ENCODE data around the gene SLC30A1.
"Not testable (repeated sequence)": the region's sequence is repeated elsewhere in the genome, so short reads cannot be mapped to it uniquely, and the experiment has no call there.

Gene SLC30A1

DNA sequence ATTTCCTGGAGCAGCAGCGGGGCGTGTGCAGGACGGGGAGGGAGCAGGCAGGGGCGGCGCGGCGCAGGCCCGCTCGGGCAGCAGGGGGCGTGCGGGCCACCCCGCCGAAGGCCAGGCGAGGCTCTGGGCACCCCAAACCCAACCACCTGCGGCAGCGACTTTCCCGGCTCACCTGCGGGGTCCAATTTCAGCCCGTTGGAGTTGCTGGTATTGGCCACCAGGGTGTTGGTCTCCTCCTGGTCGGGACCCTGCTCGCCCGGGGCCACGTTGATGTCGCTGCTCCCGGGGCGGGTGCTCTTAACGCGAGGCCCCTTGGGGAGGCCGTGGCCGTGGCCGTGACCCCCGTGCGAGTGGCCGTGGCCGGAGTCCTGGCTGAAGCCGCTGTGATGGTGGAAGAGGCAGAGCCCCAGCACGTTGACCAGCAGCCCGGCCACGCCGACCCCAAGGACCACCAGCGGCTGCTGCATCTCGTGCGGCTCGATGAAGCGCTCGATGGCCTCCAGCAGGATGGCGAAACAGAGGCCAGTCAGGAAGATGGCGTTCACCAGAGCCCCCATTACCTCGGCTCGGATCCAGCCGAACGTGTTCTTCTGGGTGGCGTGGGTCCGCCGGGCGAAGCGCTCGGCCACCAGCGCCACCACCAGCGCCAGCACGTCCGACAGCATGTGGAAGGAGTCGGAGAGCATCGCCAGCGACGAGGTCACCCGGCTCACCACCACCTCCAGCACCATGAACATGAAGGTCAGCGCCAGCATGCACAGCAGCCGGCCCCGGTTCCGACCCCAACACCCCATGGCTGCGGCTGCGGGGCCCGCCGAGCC is 932 bp downstream of the SLC30A1 start:
- peak overlapping the region; percentile 83 for H3K4me3 ChIP-seq (ENCODE audit: low read depth, low read length)
- in situ Hi-C loops (cut with HindIII; ENCODE audit: low sequenced_read_pairs) = no loop called here
- no peak for DNase-seq (ENCODE audit: low read depth)
- TF ChIP-seq, protein P1, sequence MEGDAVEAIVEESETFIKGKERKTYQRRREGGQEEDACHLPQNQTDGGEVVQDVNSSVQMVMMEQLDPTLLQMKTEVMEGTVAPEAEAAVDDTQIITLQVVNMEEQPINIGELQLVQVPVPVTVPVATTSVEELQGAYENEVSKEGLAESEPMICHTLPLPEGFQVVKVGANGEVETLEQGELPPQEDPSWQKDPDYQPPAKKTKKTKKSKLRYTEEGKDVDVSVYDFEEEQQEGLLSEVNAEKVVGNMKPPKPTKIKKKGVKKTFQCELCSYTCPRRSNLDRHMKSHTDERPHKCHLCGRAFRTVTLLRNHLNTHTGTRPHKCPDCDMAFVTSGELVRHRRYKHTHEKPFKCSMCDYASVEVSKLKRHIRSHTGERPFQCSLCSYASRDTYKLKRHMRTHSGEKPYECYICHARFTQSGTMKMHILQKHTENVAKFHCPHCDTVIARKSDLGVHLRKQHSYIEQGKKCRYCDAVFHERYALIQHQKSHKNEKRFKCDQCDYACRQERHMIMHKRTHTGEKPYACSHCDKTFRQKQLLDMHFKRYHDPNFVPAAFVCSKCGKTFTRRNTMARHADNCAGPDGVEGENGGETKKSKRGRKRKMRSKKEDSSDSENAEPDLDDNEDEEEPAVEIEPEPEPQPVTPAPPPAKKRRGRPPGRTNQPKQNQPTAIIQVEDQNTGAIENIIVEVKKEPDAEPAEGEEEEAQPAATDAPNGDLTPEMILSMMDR (IDR thresholded peaks at IDR 0.05; ENCODE audit: low read depth, low read length, missing control alignments) = peak; percentile 85

DNA sequence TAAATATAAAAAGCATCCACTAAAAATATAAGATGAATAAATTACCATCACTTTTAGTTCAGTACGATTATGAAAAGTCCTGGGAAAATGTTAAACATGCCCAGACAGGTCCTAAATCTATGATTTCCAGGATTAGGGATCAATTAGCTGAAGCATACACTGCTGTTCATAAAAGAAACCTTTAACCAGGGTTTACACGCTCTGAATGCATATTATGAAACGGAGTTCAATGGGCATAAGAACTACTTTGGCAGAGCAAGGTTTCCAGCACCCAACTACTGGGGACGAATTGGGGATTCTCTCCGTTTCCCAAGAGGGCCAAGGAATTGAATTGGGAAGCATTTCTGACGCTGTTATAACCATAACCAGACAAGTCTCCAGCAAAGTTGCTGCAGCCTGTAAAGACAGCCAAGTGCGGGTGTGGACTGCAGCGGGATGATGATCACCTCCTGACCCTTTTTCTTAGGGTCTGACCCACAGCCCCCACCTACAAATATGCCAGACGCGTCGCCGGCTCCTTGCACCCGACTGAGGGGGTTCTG is 1.6 kb downstream of the SLC30A1 start:
- in situ Hi-C loops (cut with HindIII; ENCODE audit: low sequenced_read_pairs) = no loop called here
- TF ChIP-seq, protein P1 (IDR thresholded peaks at IDR 0.05; ENCODE audit: low read depth, low read length, missing control alignments) = no peak
- DNase-seq (ENCODE audit: low read depth) = no peak
- peak overlapping the region; percentile 83 for H3K4me3 ChIP-seq (ENCODE audit: low read depth, low read length)

DNA sequence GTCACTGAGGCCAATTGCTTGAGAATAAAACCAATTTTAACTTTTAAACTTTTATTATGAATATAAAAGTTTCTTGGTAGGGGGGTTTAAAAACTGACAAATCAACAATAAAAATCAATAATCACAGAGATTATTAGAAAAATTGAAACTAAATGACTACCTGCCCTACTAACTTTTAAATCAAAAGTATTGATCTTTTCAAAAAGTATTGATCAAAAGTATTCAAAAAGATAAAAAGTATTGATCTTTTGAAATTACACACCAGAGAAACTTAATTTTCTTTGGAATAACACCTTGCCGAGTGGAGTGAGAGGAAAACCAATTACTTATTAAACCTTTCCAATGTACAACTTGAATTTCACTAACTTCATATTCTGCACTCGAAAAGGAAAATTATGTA is 2.2 kb downstream of the SLC30A1 start:
- DNase-seq (ENCODE audit: low read depth) = no peak
- TF ChIP-seq, protein P1 (IDR thresholded peaks at IDR 0.05; ENCODE audit: low read depth, low read length, missing control alignments) = no peak
- peak overlapping the region; percentile 83 for H3K4me3 ChIP-seq (ENCODE audit: low read depth, low read length)
- in situ Hi-C loops (cut with HindIII; ENCODE audit: low sequenced_read_pairs) = no loop called here

DNA sequence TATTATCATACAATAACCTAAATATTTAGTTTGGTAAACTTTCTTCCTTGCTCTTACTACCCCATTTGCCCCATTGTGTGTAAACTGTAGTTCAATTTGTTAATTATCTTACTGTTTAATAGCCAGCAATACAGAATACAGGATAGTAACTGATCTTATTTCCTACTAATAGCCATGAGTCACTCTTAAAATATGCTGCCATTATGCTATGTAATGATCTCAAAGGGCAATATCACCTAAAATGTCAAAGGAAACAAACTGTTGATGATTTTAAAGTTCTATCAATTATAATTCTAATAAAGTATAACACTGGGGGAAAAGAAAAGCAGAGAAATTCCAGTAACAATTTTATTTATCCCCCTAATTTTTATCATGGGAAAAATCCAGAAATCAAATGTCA is 4.3 kb downstream of the SLC30A1 start:
- in situ Hi-C loops (cut with HindIII; ENCODE audit: low sequenced_read_pairs) = no loop called here

DNA sequence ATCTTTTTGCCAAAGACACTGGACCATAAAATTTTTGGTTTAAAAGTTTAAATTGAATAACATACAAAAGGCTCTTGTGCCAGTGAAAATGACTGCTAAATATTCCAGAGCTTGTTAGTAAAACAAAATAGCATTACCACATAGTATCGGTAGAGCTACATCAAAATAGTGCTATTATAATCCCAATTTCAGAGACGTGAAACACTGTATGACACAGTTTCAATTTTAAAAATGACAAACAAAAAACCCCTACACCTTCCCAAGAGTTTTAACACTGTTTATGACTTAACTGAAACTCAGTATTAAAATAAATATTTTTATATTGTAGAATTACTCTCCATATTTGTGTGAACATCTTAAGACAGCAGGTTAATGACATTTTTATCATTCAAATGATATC is 7.0 kb downstream of the SLC30A1 start:
- in situ Hi-C loops (cut with HindIII; ENCODE audit: low sequenced_read_pairs) = no loop called here
- DNase-seq (ENCODE audit: low read depth) = no peak
- no peak overlapping the region for H3K4me3 ChIP-seq (ENCODE audit: low read depth, low read length)
- TF ChIP-seq, protein P1 (IDR thresholded peaks at IDR 0.05; ENCODE audit: low read depth, low read length, missing control alignments) = no peak

More for the DNA sequence above, 4.3 kb downstream of the SLC30A1 start:
- no peak overlapping the region for H3K4me3 ChIP-seq (ENCODE audit: low read depth, low read length)
- TF ChIP-seq, protein P1 (IDR thresholded peaks at IDR 0.05; ENCODE audit: low read depth, low read length, missing control alignments) = no peak
- DNase-seq (ENCODE audit: low read depth) = no peak

DNA sequence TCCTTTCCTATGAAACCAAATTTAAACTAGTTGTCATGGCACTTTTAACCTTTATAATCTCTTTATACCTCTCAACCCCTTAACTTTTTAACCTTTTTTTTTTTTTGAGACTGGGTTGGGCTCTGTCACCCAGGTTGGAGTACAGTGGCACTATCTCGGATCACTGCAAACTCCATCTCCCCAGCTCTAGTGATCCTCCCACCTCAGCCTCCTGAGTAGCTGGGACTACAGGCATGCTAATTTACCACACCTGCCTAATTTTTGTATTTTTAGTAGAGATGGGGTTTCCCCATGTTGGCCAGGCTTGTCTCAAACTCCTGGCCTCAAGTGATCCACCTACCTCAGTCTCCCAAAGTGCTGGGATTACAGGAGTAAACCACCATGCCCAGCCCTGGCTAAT is 8.6 kb downstream of the SLC30A1 start:
- in situ Hi-C loops (cut with HindIII; ENCODE audit: low sequenced_read_pairs) = not testable (repeated sequence)

DNA sequence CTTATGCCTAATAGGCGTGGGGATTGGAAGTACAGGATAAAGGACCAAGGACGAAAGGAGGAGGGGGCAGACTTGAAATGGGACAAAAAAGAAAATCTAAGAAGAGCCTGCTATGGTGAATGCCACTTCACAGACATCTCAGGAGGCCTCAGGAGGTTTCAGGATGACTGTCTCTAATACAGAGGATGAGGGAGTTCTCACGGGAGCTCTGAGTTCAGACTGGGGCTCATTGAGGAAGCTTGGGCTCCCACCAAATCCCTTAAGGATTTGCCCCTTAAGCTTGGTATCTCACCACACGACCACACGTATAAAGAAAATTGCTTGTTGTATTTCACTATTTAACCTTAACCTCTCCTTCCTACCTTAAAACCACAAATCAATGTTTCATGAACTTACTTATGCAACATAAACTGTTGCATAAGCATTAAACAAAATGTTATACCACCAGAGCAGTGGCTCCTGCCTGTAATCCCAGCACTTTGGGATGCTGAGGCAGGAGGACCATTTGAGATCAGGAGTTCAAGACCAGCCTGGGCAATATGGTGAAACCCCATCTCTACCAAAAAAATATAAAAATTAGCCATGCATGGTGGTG is 12.4 kb downstream of the SLC30A1 start:
- DNase-seq (ENCODE audit: low read depth) = no peak
- TF ChIP-seq, protein P1 (IDR thresholded peaks at IDR 0.05; ENCODE audit: low read depth, low read length, missing control alignments) = no peak
- no peak overlapping the region for H3K4me3 ChIP-seq (ENCODE audit: low read depth, low read length)
- in situ Hi-C loops (cut with HindIII; ENCODE audit: low sequenced_read_pairs) = no loop called here

More for the DNA sequence above, 8.6 kb downstream of the SLC30A1 start:
- not testable (repeated sequence) for H3K4me3 ChIP-seq (ENCODE audit: low read depth, low read length); DNase-seq (ENCODE audit: low read depth)

All from astrocyte of the cerebellum (primary cell).